GM23338 (cell line): ENCODE data around the gene FBXL5. TPM values are rescaled to one million over a fixed set of nuclear protein-coding genes. Genes with fewer than 3 reads are reported as not detected.

Experiments used
- ATAC-seq: fragments of 200-7000 bp; cut with Tn5 transposase; 3 replicates; pipeline ENCODE4 v1.9.1; 2020
- DNase-seq: peaks from one replicate; pipeline ENCODE4 v3.0.0-alpha.2; 2015; ENCODE audit warnings: low spot score
- H2AFZ ChIP-seq: fragments of 200-600 bp; sonication (generic); 2 replicates; pipeline ENCODE4 v1.8.0; 2016; ENCODE audit warnings: antibody characterized with exemption, mild to moderate bottlenecking, moderate library complexity
- H3F3A ChIP-seq: fragments of 200-600 bp; sonication (generic); replicated peaks from 2 replicates; pipeline ENCODE4 v1.8.0; 2017; ENCODE audit warnings: antibody characterized with exemption, mixed run types, low read depth
- H3K27ac ChIP-seq: fragments of 200-600 bp; sonication (generic); 2 replicates; pipeline ENCODE4 v1.6.1; 2016; ENCODE audit warnings: low read depth
- H3K27me3 ChIP-seq: fragments of 200-600 bp; sonication (generic); 2 replicates; pipeline ENCODE4 v1.8.0; 2016; ENCODE audit warnings: mild to moderate bottlenecking, mixed run types, moderate library complexity; ENCODE audit not compliant: insufficient read depth
- H3K36me3 ChIP-seq: fragments of 200-600 bp; sonication (generic); 2 replicates; pipeline ENCODE4 v1.8.0; 2016; ENCODE audit warnings: mild to moderate bottlenecking; ENCODE audit not compliant: insufficient read depth
- H3K4me1 ChIP-seq: fragments of 200-600 bp; sonication (generic); 2 replicates; pipeline ENCODE4 v1.8.0; 2016; ENCODE audit warnings: mild to moderate bottlenecking, moderate library complexity; ENCODE audit not compliant: insufficient read depth
- H3K4me2 ChIP-seq: fragments of 200-600 bp; sonication (generic); 2 replicates; pipeline ENCODE4 v1.7.1; 2017; ENCODE audit warnings: mixed run types
- H3K4me3 ChIP-seq: fragments of 200-600 bp; sonication (generic); 2 replicates; pipeline ENCODE4 v1.6.1; 2016; ENCODE audit warnings: mixed run types
- H3K79me2 ChIP-seq: fragments of 200-600 bp; sonication (generic); replicated peaks from 2 replicates; pipeline ENCODE4 v1.8.0; 2017; ENCODE audit warnings: mild to moderate bottlenecking; ENCODE audit not compliant: insufficient read depth
- H3K9me2 ChIP-seq: fragments of 200-600 bp; sonication (generic); 2 replicates; pipeline ENCODE4 v1.8.0; 2017; ENCODE audit not compliant: insufficient read depth
- H4K20me1 ChIP-seq: fragments of 200-600 bp; sonication (generic); replicated peaks from 2 replicates; pipeline ENCODE4 v1.8.0; 2017; ENCODE audit warnings: mild to moderate bottlenecking; ENCODE audit not compliant: insufficient read depth
- H3K27ac Mint-ChIP-seq: 2 replicates; pipeline ENCODE4 v1.8.0; 2020; ENCODE audit warnings: inconsistent platforms, mild to moderate bottlenecking, moderate library complexity, mixed read lengths
- H3K27me3 Mint-ChIP-seq: 3 replicates; pipeline ENCODE4 v1.8.0; 2022; ENCODE audit warnings: low read depth, mild to moderate bottlenecking, moderate library complexity, mixed read lengths, inconsistent platforms; ENCODE audit not compliant: insufficient read depth, poor library complexity
- H3K36me3 Mint-ChIP-seq: 3 replicates; pipeline ENCODE4 v1.8.0; 2021; ENCODE audit warnings: low read depth, mild to moderate bottlenecking, inconsistent platforms, moderate library complexity, mixed read lengths
- H3K4me1 Mint-ChIP-seq: 3 replicates; pipeline ENCODE4 v1.8.0; 2020; ENCODE audit warnings: mild to moderate bottlenecking, inconsistent platforms, mixed read lengths
- H3K4me3 Mint-ChIP-seq: 3 replicates; pipeline ENCODE4 v1.8.0; 2021; ENCODE audit warnings: moderate library complexity, mild to moderate bottlenecking, inconsistent platforms, mixed read lengths
- H3K9me3 Mint-ChIP-seq: 3 replicates; pipeline ENCODE4 v1.8.0; 2020; ENCODE audit warnings: moderate library complexity, mild to moderate bottlenecking, inconsistent platforms, mixed read lengths
- EZH2 ChIP-seq: fragments of 200-600 bp; sonication (generic); IDR thresholded peaks from one replicate; pipeline ENCODE4 v1.8.0; 2017; ENCODE audit warnings: antibody characterized with exemption, mild to moderate bottlenecking, low read depth; ENCODE audit not compliant: unreplicated experiment
- polyA plus RNA-seq: library from polyadenylated mRNA; unstranded; fragments of >200 nt; fragmentation: Nextera tagmentation; extraction: Ambion mirVana; gene quantifications from 2 replicates; pipeline ENCODE4 v1.2.1, GENCODE V29; 2016
- total RNA-seq: library from RNA; depleted of rRNA; stranded (reverse); fragments of >200 nt; shearing (Covaris generic); gene quantifications from 2 replicates; pipeline ENCODE4 v1.2.3, GENCODE V29; 2014; rRNA removed
- TF ChIP-seq, protein P1 (sequence below), 2 experiments: fragments of 200-600 bp in 1 of 2; sonication (generic) in 1 of 2; conservative IDR thresholded peaks; 2 replicates each; pipeline versions ENCODE4 v1.5.1 to v1.6.1; 2016 to 2017; ENCODE audit warnings: antibody characterized with exemption in 2 of 2, low read depth in 2 of 2, mild to moderate bottlenecking in 2 of 2, moderate library complexity in 1 of 2

The FBXL5 gene
- total and polyA plus RNA-seq, 2 experiments from 2014 or later, result 55.7 to 81.9 TPM

DNA sequence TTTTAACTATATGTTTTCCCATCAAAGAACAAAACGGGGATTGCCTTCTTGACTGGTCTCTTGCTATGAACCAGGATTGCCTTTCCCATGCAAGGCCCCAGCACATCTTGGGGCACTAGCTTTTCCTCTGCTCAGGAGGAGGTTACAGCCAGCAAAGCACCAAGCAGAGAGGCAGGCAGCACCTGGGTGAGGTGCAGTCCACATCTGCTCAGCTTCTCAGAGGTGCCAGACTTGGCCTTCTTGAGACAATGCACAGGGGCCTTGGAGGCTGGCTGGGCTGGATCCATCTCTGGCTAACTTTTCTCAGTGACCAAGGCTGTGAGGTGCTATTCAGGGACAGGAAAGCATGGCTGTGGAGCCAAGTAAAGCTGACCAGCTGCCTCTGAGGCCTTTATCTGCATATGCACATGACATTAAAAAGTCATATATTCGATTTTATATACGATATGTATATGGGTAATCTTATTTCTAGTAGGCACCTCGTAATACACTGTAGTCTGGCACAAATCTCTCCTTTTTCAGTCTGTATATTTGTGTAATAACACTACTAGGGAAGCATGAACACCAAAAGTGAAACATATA lies 98.6 kb downstream of the FBXL5 start:
- H3K27me3 Mint-ChIP-seq, result no peaks in the 10 kb centered on the region
- TF ChIP-seq, protein P1, sequence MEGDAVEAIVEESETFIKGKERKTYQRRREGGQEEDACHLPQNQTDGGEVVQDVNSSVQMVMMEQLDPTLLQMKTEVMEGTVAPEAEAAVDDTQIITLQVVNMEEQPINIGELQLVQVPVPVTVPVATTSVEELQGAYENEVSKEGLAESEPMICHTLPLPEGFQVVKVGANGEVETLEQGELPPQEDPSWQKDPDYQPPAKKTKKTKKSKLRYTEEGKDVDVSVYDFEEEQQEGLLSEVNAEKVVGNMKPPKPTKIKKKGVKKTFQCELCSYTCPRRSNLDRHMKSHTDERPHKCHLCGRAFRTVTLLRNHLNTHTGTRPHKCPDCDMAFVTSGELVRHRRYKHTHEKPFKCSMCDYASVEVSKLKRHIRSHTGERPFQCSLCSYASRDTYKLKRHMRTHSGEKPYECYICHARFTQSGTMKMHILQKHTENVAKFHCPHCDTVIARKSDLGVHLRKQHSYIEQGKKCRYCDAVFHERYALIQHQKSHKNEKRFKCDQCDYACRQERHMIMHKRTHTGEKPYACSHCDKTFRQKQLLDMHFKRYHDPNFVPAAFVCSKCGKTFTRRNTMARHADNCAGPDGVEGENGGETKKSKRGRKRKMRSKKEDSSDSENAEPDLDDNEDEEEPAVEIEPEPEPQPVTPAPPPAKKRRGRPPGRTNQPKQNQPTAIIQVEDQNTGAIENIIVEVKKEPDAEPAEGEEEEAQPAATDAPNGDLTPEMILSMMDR (conservative IDR thresholded peaks at IDR 0.05; ENCODE audit: low read depth in 2 of 2), result no peak
- TF ChIP-seq EZH2, result no peak
- DNase-seq (no peak), ATAC-seq (no peak)
- H3K4me3 ChIP-seq, result no peak overlapping the region
- H3K9me3 Mint-ChIP-seq, result no peaks in the 10 kb centered on the region
- no peaks in the 10 kb centered on the region for H4K20me1 ChIP-seq
- H2AFZ ChIP-seq, result no peak overlapping the region
- no peaks in the 10 kb centered on the region for H3K4me1 ChIP-seq
- no peaks in the 10 kb centered on the region for H3K36me3 ChIP-seq
- no peak overlapping the region for H3K4me2 ChIP-seq
- no peaks in the 10 kb centered on the region for H3K27me3 ChIP-seq
- H3K9me2 ChIP-seq, result 0 out of 2 replicates have a peak, but pooled peaks cover 3% of the 10 kb centered on the region
- H3K27ac ChIP-seq, result no peak overlapping the region
- H3F3A ChIP-seq, result no peaks in the 10 kb centered on the region
- no peak overlapping the region for H3K4me3 Mint-ChIP-seq
- H3K4me1 Mint-ChIP-seq, result no peaks in the 10 kb centered on the region
- no peaks in the 10 kb centered on the region for H3K79me2 ChIP-seq
- H3K27ac Mint-ChIP-seq, result no peak overlapping the region
- H3K36me3 Mint-ChIP-seq, result no peaks in the 10 kb centered on the region; the same call in 2 of the 3 replicates

Other genes with a start within 250 kb of the FBXL5 start
- gene C1QTNF7, start 227.3 kb downstream of the FBXL5 start, total RNA-seq, result not detected in 2 replicates
- not detected in 2 replicates for gene C1QTNF7, start 227.3 kb downstream of the FBXL5 start, polyA plus RNA-seq
- 9.4 and 15.8 TPM in 2 replicates for gene CC2D2A, start 185.5 kb downstream of the FBXL5 start, total RNA-seq
- gene CC2D2A, start 185.5 kb downstream of the FBXL5 start, polyA plus RNA-seq, result 11.1 and 13.9 TPM in 2 replicates
- 34.4 and 47.7 TPM in 2 replicates for gene FAM200B, start 26.5 kb upstream of the FBXL5 start, total RNA-seq
- 77.4 and 88.0 TPM in 2 replicates for gene FAM200B, start 26.5 kb upstream of the FBXL5 start, polyA plus RNA-seq
- 1.4 and 1.8 TPM in 2 replicates for gene BST1, start 47.7 kb upstream of the FBXL5 start, total RNA-seq
- gene BST1, start 47.7 kb upstream of the FBXL5 start, polyA plus RNA-seq, result 0.99 and 1.3 TPM in 2 replicates
- 0.04 and 0.17 TPM in 2 replicates for gene CD38, start 123.0 kb upstream of the FBXL5 start, total RNA-seq
- 0.10 and 0.24 TPM in 2 replicates for gene CD38, start 123.0 kb upstream of the FBXL5 start, polyA plus RNA-seq